GM12878 (cell line): ENCODE results near the gene JAML.

Experiments used
- BMI1 ChIP-seq: fragments of 450-650 bp; IDR thresholded peaks from 2 replicates; pipeline ENCODE4 v1.6.1; 2016; ENCODE audit warnings: mild to moderate bottlenecking, moderate library complexity, borderline replicate concordance
- CHD1 ChIP-seq: IDR thresholded peaks from 2 replicates; pipeline ENCODE4 v1.6.1; 2012; ENCODE audit warnings: low read depth, low read length, improper control_type of control experiment
- EP300 ChIP-seq, 2 experiments: fragments of 150-350 bp in 1 of 2; IDR thresholded peaks; 2 replicates each; pipeline ENCODE4 v1.6.1; 2011 to 2012; ENCODE audit warnings: low read depth in 2 of 2, low read length in 2 of 2, borderline replicate concordance in 1 of 2, improper control_type of control experiment in 1 of 2, inconsistent platforms in 1 of 2; ENCODE audit not compliant: control insufficient read depth in 1 of 2
- MAX ChIP-seq: IDR thresholded peaks from 2 replicates; pipeline ENCODE4 v1.6.1; 2012; ENCODE audit warnings: low read depth, low read length, improper control_type of control experiment
- NFYA ChIP-seq: IDR thresholded peaks from 2 replicates; pipeline ENCODE4 v1.6.1; 2011; ENCODE audit warnings: low read depth, mild to moderate bottlenecking, low read length, improper control_type of control experiment, borderline replicate concordance
- NFYB ChIP-seq: IDR thresholded peaks from 2 replicates; pipeline ENCODE4 v1.6.1; 2011; ENCODE audit warnings: low read depth, mild to moderate bottlenecking, low read length, improper control_type of control experiment, moderate library complexity; ENCODE audit not compliant: insufficient read depth
- POLR2A ChIP-seq: IDR thresholded peaks from 2 replicates; pipeline ENCODE4 v1.6.1; 2011; ENCODE audit warnings: low read depth, mild to moderate bottlenecking, low read length
- POLR2AphosphoS5 ChIP-seq: IDR thresholded peaks from 2 replicates; pipeline ENCODE4 v1.6.1; 2011; ENCODE audit warnings: mild to moderate bottlenecking, low read length, inconsistent platforms
- RAD21 ChIP-seq: IDR thresholded peaks from 2 replicates; pipeline ENCODE4 v1.6.1; 2011; ENCODE audit warnings: mild to moderate bottlenecking, low read depth, low read length, moderate library complexity; ENCODE audit not compliant: insufficient read depth
- SUZ12 ChIP-seq: fragments of 200-600 bp; sonication (generic); IDR thresholded peaks from one replicate; pipeline ENCODE4 v1.6.1; 2018; ENCODE audit warnings: antibody characterized with exemption, mild to moderate bottlenecking; ENCODE audit not compliant: unreplicated experiment
- USF2 ChIP-seq: IDR thresholded peaks from 2 replicates; pipeline ENCODE4 v1.6.1; 2011; ENCODE audit warnings: low read depth, low read length, improper control_type of control experiment, borderline replicate concordance
- TF ChIP-seq, protein P1 (sequence below), 3 experiments: IDR thresholded peaks in 2 of 3; conservative IDR thresholded peaks in 1 of 3; 2 replicates each; pipeline ENCODE4 v1.5.1; 2011; ENCODE audit warnings: low read depth in 3 of 3, low read length in 3 of 3, mild to moderate bottlenecking in 3 of 3, control low read depth in 2 of 3, moderate library complexity in 2 of 3, inconsistent platforms in 1 of 3, mixed read lengths in 1 of 3; ENCODE audit not compliant: control insufficient read depth in 2 of 3, insufficient read depth in 1 of 3; ENCODE audit errors: extremely low read depth in 1 of 3
- TF ChIP-seq, protein P2 (sequence below): fragments of 450-650 bp; IDR thresholded peaks from 2 replicates; pipeline ENCODE4 v1.6.1; 2017; ENCODE audit warnings: mild to moderate bottlenecking

- TF ChIP-seq BMI1 (no peak), MAX (no peak), POLR2A (no peak), EP300 (IDR thresholded peaks at IDR 0.05; ENCODE audit: borderline replicate concordance in 1 of 2, control insufficient read depth in 1 of 2, low read depth in 2 of 2, low read length in 2 of 2) (no peak), POLR2AphosphoS5 (no peak), CHD1 (no peak), RAD21 (no peak), SUZ12 (no peak), NFYA (no peak), USF2 (no peak), NFYB (no peak)
- TF ChIP-seq, protein P1, sequence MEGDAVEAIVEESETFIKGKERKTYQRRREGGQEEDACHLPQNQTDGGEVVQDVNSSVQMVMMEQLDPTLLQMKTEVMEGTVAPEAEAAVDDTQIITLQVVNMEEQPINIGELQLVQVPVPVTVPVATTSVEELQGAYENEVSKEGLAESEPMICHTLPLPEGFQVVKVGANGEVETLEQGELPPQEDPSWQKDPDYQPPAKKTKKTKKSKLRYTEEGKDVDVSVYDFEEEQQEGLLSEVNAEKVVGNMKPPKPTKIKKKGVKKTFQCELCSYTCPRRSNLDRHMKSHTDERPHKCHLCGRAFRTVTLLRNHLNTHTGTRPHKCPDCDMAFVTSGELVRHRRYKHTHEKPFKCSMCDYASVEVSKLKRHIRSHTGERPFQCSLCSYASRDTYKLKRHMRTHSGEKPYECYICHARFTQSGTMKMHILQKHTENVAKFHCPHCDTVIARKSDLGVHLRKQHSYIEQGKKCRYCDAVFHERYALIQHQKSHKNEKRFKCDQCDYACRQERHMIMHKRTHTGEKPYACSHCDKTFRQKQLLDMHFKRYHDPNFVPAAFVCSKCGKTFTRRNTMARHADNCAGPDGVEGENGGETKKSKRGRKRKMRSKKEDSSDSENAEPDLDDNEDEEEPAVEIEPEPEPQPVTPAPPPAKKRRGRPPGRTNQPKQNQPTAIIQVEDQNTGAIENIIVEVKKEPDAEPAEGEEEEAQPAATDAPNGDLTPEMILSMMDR (IDR thresholded peaks at IDR 0.05 in 2 of 3, conservative IDR thresholded peaks at IDR 0.05 in 1 of 3; ENCODE audit: control insufficient read depth in 2 of 3, extremely low read depth in 1 of 3, insufficient read depth in 1 of 3, low read depth in 3 of 3, low read length in 3 of 3): no peak
- TF ChIP-seq, protein P2, sequence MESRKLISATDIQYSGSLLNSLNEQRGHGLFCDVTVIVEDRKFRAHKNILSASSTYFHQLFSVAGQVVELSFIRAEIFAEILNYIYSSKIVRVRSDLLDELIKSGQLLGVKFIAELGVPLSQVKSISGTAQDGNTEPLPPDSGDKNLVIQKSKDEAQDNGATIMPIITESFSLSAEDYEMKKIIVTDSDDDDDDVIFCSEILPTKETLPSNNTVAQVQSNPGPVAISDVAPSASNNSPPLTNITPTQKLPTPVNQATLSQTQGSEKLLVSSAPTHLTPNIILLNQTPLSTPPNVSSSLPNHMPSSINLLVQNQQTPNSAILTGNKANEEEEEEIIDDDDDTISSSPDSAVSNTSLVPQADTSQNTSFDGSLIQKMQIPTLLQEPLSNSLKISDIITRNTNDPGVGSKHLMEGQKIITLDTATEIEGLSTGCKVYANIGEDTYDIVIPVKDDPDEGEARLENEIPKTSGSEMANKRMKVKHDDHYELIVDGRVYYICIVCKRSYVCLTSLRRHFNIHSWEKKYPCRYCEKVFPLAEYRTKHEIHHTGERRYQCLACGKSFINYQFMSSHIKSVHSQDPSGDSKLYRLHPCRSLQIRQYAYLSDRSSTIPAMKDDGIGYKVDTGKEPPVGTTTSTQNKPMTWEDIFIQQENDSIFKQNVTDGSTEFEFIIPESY: no peak
Observed at GRCh38 chr11:118210323-118210722, 14.5 kb downstream of the JAML start.
